CD4-positive, alpha-beta T cell treated with Interleukin-6 for 4 hours (primary cell): ENCODE data around the gene TMC2.
A peak's percentile ranks its signal among the peaks of the same experiment; 100 is the strongest.
"Not testable (repeated sequence)": the region's sequence is repeated elsewhere in the genome, so short reads cannot be mapped to it uniquely, and the experiment has no call there.

Source experiments
- DNase-seq: peaks from one replicate; pipeline ENCODE4 v3.0.0-alpha.2; 2020; ENCODE audit warnings: mixed read lengths

Gene TMC2, protein sequence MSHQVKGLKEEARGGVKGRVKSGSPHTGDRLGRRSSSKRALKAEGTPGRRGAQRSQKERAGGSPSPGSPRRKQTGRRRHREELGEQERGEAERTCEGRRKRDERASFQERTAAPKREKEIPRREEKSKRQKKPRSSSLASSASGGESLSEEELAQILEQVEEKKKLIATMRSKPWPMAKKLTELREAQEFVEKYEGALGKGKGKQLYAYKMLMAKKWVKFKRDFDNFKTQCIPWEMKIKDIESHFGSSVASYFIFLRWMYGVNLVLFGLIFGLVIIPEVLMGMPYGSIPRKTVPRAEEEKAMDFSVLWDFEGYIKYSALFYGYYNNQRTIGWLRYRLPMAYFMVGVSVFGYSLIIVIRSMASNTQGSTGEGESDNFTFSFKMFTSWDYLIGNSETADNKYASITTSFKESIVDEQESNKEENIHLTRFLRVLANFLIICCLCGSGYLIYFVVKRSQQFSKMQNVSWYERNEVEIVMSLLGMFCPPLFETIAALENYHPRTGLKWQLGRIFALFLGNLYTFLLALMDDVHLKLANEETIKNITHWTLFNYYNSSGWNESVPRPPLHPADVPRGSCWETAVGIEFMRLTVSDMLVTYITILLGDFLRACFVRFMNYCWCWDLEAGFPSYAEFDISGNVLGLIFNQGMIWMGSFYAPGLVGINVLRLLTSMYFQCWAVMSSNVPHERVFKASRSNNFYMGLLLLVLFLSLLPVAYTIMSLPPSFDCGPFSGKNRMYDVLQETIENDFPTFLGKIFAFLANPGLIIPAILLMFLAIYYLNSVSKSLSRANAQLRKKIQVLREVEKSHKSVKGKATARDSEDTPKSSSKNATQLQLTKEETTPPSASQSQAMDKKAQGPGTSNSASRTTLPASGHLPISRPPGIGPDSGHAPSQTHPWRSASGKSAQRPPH

DNA sequence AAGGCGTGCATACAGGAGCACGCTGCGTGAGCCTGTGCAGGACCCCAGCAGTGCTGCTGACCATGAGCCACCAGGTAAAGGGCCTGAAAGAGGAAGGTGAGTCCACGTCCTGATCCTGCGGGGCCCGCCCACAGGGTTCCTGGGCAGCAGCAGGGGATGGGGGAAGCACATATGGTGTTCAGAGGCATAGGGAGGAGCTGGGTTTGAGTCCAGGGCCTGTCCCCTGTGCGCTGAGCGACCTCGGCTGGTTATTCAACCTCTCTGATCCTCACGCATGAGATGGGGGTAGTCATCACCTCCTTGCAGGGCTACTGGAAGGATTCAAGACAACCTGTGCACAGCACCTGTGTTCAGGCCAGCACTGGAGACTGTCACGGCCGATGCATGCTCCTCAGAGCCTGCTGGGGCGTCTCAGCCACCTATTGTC, at the start of gene TMC2:
TMC2 (plus strand) TSS at position 14 of the 427 bp plus-strand sequence; CDS start at position 63, 49 bp downstream.
- no peak for DNase-seq

DNA sequence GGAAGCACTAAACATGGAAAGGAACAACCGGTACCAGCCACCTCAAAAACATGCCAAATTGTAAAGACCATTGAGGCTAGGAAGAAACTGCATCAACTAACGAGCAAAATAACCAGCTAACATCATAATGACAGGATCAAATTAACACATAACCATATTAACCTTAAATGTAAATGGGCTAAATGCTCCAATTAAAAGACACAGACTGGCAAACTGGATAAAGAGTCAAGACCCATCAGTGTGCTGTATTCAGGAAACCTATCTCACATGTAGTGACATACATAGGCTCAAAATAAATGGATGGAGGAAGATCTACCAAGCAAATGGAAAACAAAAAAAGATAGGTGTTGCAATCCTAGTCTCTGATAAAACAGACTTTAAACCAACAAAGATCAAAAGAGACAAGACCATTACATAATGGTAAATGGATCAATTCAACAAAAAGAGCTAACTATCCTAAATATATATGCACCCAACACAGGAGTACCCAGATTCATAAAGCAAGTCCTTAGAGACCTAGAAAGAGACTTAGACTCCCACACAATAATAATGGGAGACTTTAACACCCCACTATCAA, 33.5 kb upstream of the TMC2 start:
- DNase-seq, result not testable (repeated sequence)

DNA sequence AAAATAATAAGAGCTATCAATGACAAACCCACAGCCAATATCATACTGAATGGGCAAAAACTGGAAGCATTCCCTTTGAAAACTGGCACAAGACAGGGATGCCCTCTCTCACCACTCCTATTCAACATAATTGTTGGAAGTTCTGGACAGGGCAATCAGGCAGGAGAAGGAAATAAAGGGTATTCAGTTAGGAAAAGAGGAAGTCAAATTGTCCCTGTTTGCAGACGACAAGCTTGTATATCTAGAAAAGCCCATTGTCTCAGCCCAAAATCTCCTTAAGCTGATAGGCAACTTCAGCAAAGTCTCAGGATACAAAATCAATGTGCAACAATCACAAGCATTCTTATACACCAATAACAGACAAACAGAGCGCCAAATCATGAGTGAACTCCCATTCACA, 31.6 kb upstream of the TMC2 start:
- not testable (repeated sequence) for DNase-seq

DNA sequence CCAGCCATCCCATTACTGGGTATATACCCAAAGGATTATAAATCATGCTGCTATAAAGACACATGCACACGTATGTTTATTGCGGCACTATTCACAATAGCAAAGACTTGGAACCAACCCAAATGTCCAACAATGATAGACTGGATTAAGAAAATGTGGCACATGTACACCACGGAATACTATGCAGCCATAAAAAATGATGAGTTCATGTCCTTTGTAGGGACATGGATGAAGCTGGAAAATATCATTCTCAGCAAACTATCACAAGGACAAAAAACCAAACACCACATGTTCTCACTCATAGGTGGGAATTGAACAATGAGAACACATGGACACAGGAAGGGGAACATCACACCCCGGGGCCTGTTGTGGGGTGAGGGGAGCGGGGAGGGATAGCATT, 29.9 kb upstream of the TMC2 start:
- not testable (repeated sequence) for DNase-seq

DNA sequence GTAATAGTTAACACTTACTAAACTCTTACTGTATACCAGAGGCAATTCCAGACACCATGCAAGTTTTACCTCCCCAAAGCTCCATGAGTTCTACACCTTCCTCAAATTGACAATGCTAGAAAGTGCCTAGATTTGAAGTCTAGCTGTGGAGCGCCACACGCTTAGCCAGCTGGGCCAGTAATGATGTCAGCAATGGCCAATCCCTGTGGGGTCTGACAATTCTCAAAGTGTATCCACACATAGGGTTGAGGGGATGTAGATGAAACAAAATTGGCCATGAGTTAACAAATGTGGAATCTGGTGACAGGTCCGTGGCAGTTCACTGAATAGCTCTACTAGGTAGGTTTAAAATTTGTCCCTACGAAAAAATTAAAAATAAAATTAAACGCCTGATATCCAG, 28.9 kb upstream of the TMC2 start:
- no peak for DNase-seq

DNA sequence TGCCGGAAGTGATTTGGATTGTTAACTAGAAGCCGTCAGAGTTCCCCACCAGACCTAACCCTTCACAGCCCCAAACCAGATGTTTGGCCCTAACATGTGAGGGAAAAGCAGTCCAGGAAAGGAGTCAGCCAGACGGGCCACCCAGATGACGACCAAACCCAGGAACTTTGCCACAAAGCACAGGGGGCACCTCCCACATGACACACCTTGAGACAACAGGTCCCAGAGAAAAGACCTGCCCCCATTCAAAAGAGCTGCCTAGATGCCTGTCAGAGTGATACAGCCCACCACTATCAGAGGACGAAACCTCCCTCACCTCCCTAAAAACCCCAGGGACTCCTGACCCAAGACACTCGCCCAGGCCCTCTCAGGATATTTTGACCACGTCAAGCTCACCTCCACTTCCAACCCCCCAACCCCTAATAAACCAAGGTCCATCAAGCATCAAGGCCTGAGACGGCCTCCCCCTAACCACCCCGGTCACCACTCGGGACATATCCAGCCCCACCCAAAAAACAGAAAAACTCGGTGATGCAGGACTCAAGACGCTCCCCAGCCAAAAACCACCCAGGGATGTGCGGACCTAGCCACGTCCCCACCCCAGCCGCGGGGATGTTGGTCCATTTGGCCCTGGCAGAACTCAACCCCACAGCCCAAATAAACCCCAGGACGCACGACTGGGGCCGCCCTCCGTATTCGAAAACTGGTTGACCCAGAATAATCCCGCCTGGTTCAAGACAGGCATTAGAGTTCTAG, 28.3 kb upstream of the TMC2 start:
- no peak for DNase-seq

DNA sequence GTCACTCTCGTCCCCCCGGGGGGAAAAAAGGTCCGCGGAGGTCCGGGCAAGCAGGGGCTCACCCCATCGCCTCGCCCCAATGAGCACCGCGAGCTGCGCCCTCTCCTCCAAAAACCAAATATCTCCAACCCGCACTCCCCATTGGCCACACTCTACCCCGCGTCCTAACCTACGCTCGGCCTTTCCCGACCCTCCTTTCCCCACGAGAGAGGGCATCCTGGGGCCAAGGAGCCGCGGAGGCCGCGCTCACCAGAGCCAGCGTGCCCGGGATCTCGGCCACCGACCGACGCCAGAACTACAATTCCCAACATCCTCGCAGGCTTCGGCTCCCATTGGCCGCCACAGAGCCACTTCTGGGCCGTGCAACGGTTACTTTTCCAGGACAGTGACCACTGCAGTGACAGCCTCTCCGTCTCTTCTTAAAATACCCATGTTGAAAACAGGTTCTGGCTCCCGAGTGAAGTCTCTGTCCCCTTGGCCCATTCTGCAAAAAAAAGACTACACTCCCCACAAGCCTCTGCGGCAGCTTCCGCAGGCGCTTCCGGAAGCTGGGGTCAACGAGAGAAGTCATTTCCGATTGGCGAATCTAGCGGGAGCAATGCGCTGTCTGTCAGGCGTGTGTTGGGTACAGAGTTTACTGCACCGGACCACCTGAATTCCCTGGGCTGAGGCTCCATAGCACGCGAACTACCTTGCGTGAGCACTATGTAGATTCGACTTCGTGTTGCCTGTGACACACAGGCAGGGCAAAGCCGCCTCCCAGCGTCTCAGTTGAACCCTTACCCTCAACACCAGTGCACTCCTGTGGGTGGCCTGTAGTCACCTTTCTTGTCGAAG, 27.5 kb upstream of the TMC2 start, which contains the start of gene ZNF343:
ZNF343 (minus strand) TSS at position 285 of the 837 bp plus-strand sequence. CDS start 15,020 bp downstream, outside the sequence.
- peak; percentile 79 for DNase-seq

DNA sequence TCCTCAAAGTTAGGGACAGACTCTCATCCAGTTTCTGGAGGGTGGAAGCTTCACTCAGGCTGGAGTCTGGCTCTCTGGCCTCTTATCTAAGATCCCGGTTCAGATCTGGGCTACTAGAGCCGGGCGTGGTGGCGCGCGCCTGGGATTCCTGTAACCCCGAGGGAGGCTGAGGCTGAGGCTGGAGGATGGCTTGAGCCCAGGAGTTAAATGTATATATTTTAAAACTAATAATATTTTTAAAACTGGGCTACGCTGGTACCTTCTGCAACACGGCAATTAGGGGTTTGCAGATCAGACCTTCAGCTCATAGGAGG, 26.9 kb upstream of the TMC2 start:
- no peak for DNase-seq

DNA sequence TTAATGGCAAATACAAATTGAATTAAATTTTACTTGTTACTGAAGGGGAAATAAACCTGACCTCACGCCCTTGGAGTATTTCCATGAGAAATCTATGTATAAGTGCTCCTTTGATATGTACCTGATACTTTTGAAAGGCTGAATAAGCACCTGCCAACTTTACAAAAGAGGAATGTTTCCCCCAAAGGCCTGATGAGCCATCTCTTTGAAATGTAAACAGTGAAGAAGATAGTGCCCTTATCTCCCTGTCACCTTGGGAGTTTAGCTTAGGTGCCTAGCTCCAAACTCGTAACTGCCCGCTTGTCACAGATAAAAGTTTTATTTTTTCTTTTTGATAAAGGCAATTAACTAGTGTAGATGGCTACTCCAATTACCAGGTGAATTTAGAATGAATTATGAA, 26.6 kb upstream of the TMC2 start:
- DNase-seq, result no peak

DNA sequence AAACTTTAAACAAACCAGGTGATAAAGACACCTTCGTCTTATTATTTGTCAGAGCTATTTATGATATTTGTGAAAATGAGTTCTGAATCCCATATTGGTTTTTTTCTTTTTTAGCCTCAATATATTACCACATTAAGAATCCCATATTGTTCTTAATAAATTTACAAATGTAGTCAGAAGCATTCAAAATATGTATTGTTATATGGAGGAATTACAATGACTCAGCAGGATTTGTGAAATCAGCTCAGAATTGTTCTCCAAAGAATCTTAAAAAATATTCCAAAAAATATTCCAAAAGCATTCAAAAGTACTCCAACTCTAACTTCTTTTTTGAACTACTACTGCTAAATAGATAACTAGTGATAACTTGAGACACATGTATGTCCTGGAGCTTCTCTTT, 21.2 kb upstream of the TMC2 start:
- DNase-seq, result no peak

DNA sequence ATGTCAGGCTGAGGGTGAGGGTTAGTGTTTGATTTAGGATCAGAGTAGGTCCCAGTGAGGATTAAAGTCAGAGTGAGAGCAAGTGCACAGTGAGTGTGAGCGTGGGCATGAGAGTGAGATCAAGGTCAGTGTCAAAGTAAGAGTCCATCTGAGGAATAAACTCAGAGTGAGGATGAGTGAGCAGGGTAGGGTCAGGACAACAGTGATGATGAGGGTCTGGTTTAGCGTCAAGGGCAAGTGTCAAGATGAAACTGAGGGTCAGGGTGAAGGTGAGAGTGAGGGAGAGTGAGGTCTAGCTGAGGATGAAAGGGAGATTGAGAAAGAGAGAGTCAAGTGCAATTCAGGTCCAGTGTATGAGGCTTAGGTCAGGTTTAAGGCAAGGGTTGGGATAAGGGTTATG, 20.0 kb upstream of the TMC2 start:
- no peak for DNase-seq

DNA sequence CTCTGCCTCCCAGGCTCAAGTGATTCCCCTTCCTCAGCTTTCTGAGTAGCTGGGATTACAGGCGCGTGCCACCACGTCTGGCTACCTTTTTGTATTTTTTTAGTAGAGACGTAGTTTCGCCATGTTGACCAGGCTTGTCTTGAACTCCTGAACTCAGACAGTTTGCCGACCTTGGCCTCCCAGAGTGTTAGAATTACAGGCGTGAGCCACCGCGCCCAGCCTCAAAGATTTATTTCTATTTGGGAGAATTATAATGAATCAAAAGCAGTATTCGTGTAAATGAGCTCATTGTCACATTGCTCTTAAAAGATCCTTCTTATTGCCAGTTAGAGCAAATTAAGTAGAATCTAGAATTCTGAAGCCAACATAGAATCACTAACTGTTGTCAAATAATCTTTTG, 18.3 kb upstream of the TMC2 start:
- DNase-seq, result no peak

DNA sequence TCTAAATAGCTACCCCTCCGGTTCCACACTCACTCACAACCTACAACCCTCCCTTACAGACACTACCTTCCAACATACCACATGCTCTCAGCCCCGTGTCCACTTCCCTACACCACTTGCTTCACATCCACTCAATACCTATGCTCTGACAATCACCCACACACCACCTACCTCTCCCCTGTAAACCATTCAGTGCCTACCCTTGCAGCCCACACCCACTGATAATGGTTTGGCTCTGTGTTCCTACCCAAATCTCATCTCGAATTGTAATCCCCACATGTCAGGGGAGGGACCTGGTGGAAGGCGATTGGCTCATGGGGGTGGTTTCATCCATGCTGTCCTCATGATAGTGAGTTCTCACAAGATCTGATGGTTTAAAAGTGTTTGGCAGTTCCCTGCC, 17.8 kb upstream of the TMC2 start:
- DNase-seq, result no peak

DNA sequence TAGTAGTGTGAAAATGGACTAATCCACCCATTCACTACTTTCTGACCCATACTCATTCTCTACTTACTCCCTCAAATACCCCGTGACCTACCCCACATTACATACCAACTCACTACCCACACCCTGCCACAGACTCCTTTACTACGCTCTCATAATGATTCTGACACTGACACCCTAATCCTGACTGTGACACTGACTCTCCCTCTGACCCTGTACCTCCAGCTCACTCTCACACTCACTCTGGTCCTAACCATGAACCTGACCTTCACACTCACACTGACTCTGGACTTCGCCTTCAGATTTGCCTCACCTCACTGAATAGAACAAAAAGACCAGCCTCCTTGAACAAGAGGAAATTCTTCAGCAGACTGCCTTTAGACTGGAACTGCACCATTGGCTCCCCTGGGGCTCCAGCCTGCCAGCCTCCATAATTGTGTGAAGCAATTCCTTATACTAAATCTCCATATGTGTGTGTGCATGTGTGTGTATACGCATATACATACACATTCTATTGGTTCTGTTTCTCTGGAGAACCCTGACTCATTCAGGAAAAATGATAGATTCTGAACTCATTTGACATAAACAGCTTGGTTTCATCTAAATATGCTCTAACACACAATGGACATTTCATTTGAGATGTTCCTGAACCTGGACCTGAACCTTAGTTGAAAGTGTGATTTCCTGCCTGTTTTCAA, 17.1 kb upstream of the TMC2 start:
- no peak for DNase-seq

DNA sequence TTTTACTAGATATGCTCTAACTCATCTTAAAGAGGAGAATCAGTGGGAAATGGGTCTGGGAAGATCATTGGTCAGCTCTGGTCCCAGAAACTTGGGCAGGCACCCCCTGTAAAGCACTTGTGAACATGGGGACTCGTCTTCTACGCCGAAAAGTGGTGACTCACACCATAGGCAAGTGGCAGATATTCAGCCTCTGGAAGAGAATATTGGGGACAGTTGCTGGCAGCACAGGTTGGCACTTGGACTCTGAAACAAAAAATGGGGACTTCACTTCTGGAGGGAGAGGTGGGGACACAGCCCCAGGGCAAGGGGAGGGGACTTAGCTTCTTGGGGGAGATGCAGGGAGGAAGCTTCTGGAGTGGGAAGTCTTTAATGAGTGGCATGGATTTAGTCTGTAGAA, 15.8 kb upstream of the TMC2 start:
- DNase-seq, result no peak

DNA sequence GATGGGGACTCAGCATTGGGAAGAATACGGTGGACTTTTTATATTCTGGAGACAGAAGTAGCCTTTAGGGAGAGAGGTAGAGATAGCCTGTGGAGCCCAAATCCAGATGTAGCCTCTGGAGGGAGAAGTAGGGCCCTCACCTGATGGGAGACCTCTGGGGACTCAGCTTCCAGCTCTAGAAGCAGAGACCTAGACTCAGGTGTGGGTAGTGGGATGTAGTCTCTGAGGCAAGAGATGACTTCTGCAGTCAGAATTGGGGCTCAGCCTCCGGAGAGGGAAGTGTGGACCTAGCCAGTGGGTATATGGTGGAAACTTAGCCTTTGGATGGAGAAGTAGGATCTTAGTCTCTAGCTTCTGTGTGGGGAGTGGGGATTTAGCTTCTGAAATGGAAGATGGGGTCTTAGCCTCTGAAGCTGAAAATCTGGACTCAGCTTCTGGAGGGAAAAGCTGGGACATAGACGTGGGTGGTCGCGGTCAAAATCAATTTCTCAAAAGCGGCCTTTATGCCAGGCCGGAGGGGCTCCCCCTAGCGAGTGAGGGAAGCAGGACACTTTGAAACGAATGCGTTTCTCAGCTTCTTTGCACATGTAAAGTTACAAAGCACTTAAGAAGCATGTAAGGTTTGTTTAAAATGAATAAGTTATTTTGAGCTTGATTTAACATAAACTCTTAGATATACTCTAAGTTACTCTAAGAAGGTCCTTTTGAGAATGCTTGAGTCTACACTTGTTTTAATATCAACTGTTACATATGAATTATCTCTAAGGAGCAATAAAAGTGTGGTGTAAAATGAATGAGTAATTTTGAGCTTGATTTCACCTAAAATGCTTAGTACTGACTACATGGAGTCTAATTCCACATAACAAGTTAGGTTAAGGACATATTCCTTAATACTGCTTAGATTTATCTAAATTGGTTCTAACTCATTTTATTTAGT, 14.7 kb upstream of the TMC2 start:
- peak; percentile 64 for DNase-seq

DNA sequence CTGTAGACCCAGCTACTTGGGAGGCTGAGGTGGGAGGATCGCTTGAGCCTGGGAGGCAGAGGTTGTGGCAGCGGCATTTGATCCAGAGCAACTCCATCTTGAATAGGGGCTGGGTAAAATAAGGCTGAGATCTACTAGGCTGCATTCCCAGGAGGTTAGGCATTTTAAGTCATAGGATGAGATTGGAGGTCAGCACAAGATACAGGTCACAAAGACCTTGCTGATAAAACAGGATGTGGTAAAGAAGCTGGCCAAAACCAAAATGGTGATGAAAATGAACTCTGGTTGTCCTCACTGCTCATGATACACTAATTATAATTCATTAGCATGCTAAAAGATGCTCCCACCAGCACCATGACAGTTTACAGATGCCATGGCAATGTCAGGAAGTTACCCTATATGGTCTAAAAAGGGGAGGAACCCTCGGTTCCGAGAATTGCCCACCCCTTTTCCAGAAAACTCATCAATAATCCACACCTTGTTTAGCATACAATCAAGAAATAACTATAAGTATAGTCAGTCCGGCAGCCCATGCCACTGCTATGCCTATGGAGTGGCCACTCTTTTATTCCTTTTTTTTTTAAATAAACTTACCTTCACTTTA, 13.4 kb upstream of the TMC2 start:
- not testable (repeated sequence) for DNase-seq

DNA sequence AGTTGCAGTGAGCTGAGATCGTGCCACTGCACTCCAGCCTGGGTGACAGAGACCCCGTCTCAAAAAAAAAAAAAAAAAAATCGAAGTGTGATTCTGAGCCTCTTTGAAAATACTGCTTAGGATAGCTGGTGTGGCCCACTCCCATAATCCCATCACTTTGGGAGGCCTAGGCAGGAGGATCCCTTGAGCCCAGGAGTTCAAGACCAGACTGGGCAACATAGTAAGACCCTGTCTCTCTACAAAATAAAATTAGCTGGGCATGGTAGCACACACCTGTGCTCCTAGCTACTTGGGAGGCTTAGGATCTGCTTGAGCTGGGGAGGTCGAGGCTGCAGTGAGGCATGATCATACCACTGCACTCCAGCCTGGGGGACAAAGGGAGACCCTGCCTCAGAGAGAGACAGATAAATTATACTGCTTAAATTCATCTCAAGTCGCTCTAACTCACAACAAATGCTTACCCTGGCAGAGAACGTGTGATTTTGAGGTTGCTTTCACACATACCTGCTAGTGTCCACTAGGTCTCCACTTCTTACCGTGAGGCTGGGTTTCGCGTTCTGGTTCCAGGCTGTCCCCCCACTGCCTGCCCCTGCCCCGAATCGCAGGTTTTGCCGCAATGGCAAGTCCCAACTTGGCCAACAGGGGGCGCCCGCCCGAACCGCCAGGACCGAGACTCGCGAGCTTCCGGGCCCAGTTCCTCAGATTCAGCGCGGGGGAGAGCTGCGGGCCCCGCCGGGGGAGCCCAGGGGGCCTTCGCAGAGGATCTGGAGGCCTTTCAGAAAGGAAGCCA, 12.3 kb upstream of the TMC2 start:
- peak; percentile 93 for DNase-seq
